ENCODE data around the gene DPEP2NB.

GRCh38 chr16:67966549-67967182 lies 49.0 kb downstream of the DPEP2NB start:
- TF ChIP-seq CTCF (IDR thresholded peaks at IDR 0.05; ENCODE audit: low read depth, low read length) (no peak), EZH2phosphoT487 (IDR thresholded peaks at IDR 0.05; ENCODE audit: low read depth) (no peak)

All from OCI-LY3 (cell line).